Peyer's patch (tissue), 4 donors: ENCODE results near the gene GRB14. TPM values are rescaled to one million over a fixed set of nuclear protein-coding genes. Genes with fewer than 3 reads are reported as not detected.

Experiments
- DNase-seq, 3 donors: peaks; one replicate each; pipeline ENCODE4 v3.0.0-alpha.2; 2017 to 2019
- H3K27ac ChIP-seq, 4 donors: fragments of 200-600 bp; sonication (generic); one replicate each; pipeline ENCODE4 v1.5.1; 2016 to 2019
- H3K27me3 ChIP-seq, 2 donors: fragments of 200-600 bp; sonication (generic); one replicate each; pipeline ENCODE4 v1.5.1; 2019
- H3K36me3 ChIP-seq, 3 donors: fragments of 200-600 bp; sonication (generic); one replicate each; pipeline ENCODE4 v1.5.1; 2016 to 2019
- H3K4me1 ChIP-seq, 4 donors: fragments of 200-600 bp; sonication (generic); one replicate each; pipeline ENCODE4 v1.5.1; 2016 to 2019
- H3K4me3 ChIP-seq, 4 donors: fragments of 200-600 bp; sonication (generic); 1 replicate in 3 of 4; 2 replicates in 1 of 4; pipeline ENCODE4 v1.5.1; 2016 to 2019; ENCODE audit warnings: mild to moderate bottlenecking in 1 of 4
- H3K9me3 ChIP-seq, 4 donors: fragments of 200-600 bp; sonication (generic); one replicate each; pipeline ENCODE4 v1.5.1; 2016 to 2019; ENCODE audit warnings: mild to moderate bottlenecking in 1 of 4
- CTCF ChIP-seq, 6 experiments: fragments of 450-650 bp in 4 of 6; fragments of 200-600 bp in 2 of 6; sonication (generic) in 1 of 6; IDR thresholded peaks; one replicate each; pipeline ENCODE4 v1.5.1; 2017 to 2019; ENCODE audit warnings: antibody characterized with exemption in 6 of 6, mild to moderate bottlenecking in 3 of 6, moderate library complexity in 1 of 6
- POLR2A ChIP-seq, 2 donors: fragments of 450-650 bp; IDR thresholded peaks; one replicate each; pipeline ENCODE4 v1.5.1; 2017; ENCODE audit warnings: antibody characterized with exemption in 2 of 2, mild to moderate bottlenecking in 2 of 2, moderate library complexity in 2 of 2
- total RNA-seq, 4 donors: library from RNA; depleted of rRNA; stranded (reverse); fragments of >200 nt; gene quantifications; one replicate each; pipeline ENCODE4 v1.1.0, GENCODE V29; 2016

The GRB14 gene
- 1 to 10 TPM; 1.1 to 3.1 (median 2.1) TPM for total RNA-seq

GRCh38 chr2:164620873-164621763 lies at the start of gene GRB14:
Gene GRB14 (minus strand): TSS chr2:164621482. CDS start chr2:164621309, 173 bp downstream.
- no peak within 1 kb of the TSS for H3K27ac ChIP-seq
- H3K36me3 ChIP-seq, result no peaks in the 10 kb centered on the region
- peak in 2 of 3 donors; percentile 46 to 67 for DNase-seq
- peak within 1 kb of the TSS; percentile 34 to 74 (median 58) for H3K4me3 ChIP-seq
- H3K27me3 ChIP-seq, result no peaks in the 10 kb centered on the region
- peaks cover 0 to 8% (median 0%) of the 10 kb centered on the region in 4 donors for H3K4me1 ChIP-seq
- H3K9me3 ChIP-seq, result no peaks in the 10 kb centered on the region
- no peak for TF ChIP-seq CTCF (IDR thresholded peaks at IDR 0.05)
- no peak for TF ChIP-seq POLR2A (IDR thresholded peaks at IDR 0.05)

- no peak overlapping the region for H3K27ac ChIP-seq
- H3K36me3 ChIP-seq, result no peaks in the 10 kb centered on the region
- no peak for DNase-seq
- H3K9me3 ChIP-seq, result no peaks in the 10 kb centered on the region
- no peaks in the 10 kb centered on the region for H3K27me3 ChIP-seq
- no peaks in the 10 kb centered on the region for H3K4me1 ChIP-seq
- no peak for TF ChIP-seq CTCF (IDR thresholded peaks at IDR 0.05)
- H3K4me3 ChIP-seq, result no peak overlapping the region
These were observed 48.0 kb upstream of the GRB14 start for GRCh38 chr2:164669291-164669690.

- no peak overlapping the region for H3K27ac ChIP-seq
- H3K27me3 ChIP-seq, result no peaks in the 10 kb centered on the region
- H3K9me3 ChIP-seq, result no peaks in the 10 kb centered on the region
- H3K36me3 ChIP-seq, result no peaks in the 10 kb centered on the region
- H3K4me3 ChIP-seq, result no peak overlapping the region
- no peaks in the 10 kb centered on the region for H3K4me1 ChIP-seq
- TF ChIP-seq POLR2A (IDR thresholded peaks at IDR 0.05), result no peak
- TF ChIP-seq CTCF (IDR thresholded peaks at IDR 0.05), result no peak
- DNase-seq, result no peak
These were observed 46.3 kb upstream of the GRB14 start for GRCh38 chr2:164667566-164667965.

- no peak for TF ChIP-seq POLR2A (IDR thresholded peaks at IDR 0.05)
- TF ChIP-seq CTCF (IDR thresholded peaks at IDR 0.05), result no peak
- Histone ChIP-seq H3K9me3 (no peaks in the 10 kb centered on the region), H3K36me3 (no peaks in the 10 kb centered on the region), H3K27me3 (no peaks in the 10 kb centered on the region), H3K27ac (no peak overlapping the region), H3K4me3 (no peak overlapping the region), H3K4me1 (no peaks in the 10 kb centered on the region)
- DNase-seq, result no peak
These were observed 42.8 kb upstream of the GRB14 start for GRCh38 chr2:164664070-164664469.

- no peaks in the 10 kb centered on the region for H3K27me3 ChIP-seq
- H3K9me3 ChIP-seq, result no peaks in the 10 kb centered on the region
- no peak overlapping the region for H3K4me3 ChIP-seq
- DNase-seq, result no peak
- TF ChIP-seq POLR2A (IDR thresholded peaks at IDR 0.05), result no peak
- no peaks in the 10 kb centered on the region for H3K36me3 ChIP-seq
- H3K27ac ChIP-seq, result no peak overlapping the region
- no peaks in the 10 kb centered on the region for H3K4me1 ChIP-seq
These were observed 41.8 kb upstream of the GRB14 start for GRCh38 chr2:164662868-164663631.

GRCh38 chr2:164662066-164662465 lies 40.8 kb upstream of the GRB14 start:
- H3K9me3 ChIP-seq, result no peaks in the 10 kb centered on the region
- no peaks in the 10 kb centered on the region for H3K36me3 ChIP-seq
- no peak for DNase-seq
- H3K4me3 ChIP-seq, result no peak overlapping the region
- H3K27me3 ChIP-seq, result no peaks in the 10 kb centered on the region
- no peak overlapping the region for H3K27ac ChIP-seq
- TF ChIP-seq POLR2A (IDR thresholded peaks at IDR 0.05) (no peak), CTCF (IDR thresholded peaks at IDR 0.05) (no peak)
- no peaks in the 10 kb centered on the region for H3K4me1 ChIP-seq
